SHP77 treated with DMSO at 0.1 percent for 48 hours (cell line): Measurements from ENCODE around the gene GREM1.
A peak's percentile ranks its signal among the peaks of the same experiment; 100 is the strongest.

Source experiments
- DNase-seq: peaks from one replicate; lab custom pipeline; 2025; lab: John Stamatoyannopoulos, UW

Gene GREM1

GRCh38 chr15:32717426-32718226 is at the start of gene GREM1:
Gene GREM1, plus strand, starts transcription at chr15:32718004. Its CDS starts 12,687 bp downstream, at chr15:32730691.
- DNase-seq, result no peak

DNA sequence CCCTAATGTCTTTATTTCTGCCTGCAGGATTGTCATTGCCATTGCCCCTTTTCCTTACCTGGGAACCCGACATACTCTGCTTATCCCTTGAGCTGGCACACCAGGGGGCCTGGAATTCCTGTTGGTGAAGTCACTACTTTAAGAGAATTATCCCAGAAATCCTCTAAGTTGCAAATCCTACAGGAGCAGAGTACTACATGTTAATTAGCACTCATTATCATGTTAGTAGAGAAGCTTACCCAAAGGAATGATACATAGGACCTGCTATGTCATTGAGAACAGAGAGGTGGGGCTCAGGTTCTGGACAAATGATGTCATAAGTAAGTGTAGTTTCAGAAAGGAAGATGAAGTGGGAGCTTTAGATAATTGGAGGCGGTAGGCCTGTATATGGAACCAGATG is 48.9 kb upstream of the GREM1 start:
- no peak for DNase-seq

- no peak for DNase-seq
These were observed 47.8 kb upstream of the GREM1 start for GRCh38 chr15:32669896-32670611.

DNA sequence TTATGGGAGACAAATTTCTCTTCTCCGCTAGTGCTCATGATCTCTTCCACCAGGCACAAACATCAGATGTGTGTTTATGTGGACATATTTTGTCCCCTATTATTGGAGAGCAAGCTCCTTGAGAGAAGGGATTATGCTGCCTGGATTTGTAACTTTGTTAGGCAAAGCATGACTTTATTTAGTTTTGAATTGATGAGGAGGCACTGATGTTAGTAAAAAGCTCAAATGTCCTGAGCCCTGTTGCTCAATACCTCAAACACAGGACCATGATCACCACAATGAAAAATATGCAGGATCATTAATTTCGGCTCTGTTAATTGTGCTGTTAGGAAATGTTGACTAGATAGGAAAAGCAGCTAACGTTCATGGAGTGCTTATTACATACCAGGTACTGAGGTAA is 47.2 kb upstream of the GREM1 start:
- DNase-seq, result no peak

GRCh38 chr15:32671339-32672325 is 46.2 kb upstream of the GREM1 start:
- DNase-seq, result no peak

DNA sequence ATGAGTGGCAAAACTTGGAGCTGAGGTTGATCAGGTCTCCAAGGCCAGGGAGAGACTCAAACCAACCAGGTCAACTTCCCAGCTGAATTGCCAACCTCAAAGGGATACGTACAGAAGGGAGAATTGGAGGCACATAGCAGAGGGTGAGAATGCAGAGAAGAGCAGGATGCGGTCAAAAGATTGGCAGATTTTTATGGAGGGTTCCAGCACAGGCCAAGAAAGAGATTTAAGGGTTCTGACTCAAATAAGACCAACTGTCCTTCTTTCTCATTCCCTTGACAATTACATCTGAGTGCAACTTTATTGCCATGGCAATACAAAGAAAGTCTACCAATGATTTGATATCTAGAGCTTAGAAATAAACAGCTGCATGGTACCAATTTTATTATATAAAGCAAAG is 43.1 kb upstream of the GREM1 start:
- DNase-seq, result no peak

DNA sequence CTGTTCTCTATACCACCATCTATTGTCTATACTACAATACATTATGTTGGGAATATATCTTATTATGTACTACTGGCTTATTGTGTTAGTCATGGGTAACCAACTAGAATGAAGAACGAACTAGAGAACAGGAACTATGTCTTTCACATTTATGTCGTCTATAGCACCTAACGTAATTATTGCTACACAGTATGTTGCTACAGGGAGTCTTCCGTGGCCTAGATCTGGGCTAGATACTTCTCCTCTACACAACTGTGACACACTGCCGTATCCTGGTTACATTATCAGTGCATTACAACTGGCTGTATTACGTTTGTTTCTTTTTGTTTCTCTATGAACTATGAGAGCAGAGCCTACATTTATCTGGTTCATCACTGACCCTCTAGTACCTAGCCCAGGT is 42.3 kb upstream of the GREM1 start:
- no peak for DNase-seq

DNA sequence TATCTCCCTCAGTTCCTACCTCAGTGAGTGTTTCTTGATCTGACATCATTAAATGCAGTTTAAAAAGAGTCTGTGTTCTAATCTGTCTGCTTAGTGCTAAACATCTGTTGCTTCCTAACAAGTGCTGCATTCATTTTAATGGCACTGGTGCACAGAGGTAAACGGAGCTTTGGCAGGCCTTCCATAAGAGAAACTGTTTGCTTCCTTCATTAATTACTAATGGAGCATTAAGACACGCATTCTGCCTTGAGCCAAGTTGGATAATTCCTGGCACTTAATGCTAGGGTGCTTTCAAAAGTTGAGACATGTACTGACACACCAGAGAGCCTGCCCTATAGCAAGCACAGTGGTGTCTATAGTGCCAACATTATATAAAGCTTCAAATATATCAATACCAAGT is 41.6 kb upstream of the GREM1 start:
- no peak for DNase-seq

GRCh38 chr15:32677238-32677750 is 40.5 kb upstream of the GREM1 start:
- DNase-seq, result peak; percentile 81

DNA sequence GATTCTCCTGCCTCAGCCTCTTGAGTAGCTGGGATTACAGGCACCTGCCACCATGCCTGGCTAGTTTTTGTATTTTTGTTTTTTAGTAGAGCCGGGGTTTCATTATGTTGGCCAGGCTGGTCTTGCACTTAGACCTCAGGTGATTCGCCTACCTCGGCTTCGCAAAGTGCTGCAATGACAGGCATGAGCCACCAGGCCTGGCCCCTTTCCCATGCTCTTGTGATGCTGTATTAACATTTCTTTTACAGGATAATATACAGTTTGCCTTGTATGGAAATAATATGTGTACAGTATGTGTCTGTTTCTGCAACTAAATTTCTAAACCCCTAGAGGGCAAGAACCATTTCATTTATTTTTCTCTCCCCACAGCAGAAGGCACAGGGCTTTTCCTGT is 38.5 kb upstream of the GREM1 start:
- DNase-seq, result no peak

DNA sequence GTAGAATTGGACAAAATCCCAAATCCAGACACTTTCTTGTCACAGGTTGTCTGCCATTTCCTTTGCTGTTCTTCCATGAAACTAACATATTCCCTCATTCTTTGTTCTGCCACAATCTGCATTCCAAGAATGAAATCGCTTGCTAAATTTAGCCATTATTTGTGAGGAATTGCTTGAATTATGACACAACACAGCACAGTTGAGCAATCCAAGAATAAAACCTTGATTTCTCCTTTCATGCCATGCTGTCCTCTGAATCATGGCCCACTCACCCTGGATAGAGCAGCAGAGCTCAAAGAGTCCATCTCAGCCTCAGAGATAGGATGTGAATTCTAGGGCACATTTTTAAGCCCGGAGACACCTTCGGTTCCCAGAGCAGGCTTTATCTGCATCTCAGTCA is 35.2 kb upstream of the GREM1 start:
- DNase-seq, result no peak

- no peak for DNase-seq
These were observed 34.7 kb upstream of the GREM1 start for GRCh38 chr15:32682977-32683630.

DNA sequence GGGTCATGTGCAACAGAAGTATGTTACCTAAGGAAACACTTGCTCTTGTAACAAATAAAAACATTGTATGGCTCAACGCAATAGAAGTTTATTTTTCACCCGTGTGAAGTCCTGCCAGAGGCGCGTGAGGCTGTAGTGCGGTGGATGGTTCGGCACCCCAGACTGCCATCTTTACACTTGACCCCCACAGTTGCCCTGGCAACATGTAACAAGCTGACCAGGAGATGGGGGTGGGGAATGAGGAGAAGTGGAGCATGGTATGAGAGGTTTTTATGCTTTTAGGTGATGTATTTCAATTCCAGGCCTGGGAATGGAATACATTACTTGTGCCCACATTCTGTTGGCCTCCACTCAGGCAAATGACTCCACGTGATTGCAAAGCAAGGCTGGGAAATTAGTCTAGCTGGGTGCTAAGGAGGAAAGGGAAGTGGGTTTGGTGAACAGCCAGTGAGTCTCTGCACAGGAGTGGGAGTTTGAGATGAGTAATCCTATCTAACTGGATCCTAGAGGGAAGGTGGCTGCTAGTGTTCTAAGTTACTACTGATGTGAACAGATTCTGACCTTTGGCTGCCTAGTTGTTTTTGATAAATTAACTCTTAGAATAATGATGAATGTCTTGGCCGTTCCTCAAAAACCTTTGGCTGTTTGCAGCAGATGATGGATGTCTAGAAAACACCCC is 33.8 kb upstream of the GREM1 start:
- DNase-seq, result no peak

GRCh38 chr15:32685576-32685975 is 32.2 kb upstream of the GREM1 start:
- DNase-seq, result no peak

DNA sequence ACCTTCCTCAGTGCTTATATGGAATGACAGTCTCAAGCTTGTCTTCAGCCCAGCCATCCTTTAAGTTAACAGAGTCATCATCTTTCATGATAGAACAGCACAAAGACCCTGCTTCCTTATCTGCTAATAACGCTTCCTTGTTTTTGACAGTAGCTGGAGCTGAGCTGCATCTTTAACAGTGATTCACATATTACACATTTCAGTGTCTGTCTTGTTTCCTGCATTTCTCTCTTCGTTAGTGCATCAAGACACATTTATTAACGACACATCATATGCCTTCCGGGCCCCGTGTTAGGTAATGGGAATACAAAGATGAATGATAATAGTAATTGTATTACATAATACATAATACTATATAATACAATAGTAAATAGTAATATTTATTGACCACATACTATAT is 30.2 kb upstream of the GREM1 start:
- no peak for DNase-seq

GRCh38 chr15:32688151-32688639 is 29.6 kb upstream of the GREM1 start:
- peak; percentile 35 for DNase-seq

- no peak for DNase-seq
These were observed 26.7 kb upstream of the GREM1 start for GRCh38 chr15:32690941-32691688.

DNA sequence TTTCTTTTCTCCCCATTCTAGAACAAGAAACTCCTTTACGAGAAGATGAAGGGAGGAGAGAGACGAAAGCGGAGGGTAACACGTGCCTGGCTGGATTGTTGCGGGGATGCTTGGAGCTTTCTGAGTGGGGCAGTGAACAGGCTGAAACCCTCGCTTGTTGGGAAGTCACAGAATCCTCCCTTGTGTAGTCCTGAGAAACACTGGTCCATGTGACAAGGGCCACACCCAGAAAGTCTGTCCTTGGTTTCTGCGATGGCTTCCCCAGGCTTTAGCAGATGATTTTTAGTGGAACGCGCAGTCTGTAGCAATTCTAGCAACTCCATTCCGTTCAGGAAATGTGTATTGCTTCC is 26.1 kb upstream of the GREM1 start:
- no peak for DNase-seq

DNA sequence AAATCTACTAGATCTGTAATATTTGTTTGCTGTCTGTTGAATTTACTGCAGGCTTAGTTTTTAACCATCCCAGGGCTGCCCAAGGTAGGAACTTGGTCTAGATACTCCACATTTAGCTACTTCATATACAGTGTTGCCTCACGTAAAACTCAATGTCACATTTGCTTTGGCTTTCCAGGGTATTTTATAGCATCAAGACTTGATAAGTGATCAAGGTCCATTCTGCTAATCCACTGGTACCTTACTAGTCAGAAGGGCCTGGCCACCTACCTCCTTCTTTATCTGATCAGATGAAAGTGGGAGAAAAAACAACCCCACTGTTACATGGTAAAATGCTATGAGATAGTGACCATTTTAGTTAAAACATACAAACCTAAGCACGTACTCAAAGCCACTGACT is 25.5 kb upstream of the GREM1 start:
- no peak for DNase-seq
